Measurements from ENCODE around the gene TMEM219. TPM values are rescaled to one million over a fixed set of nuclear protein-coding genes. Genes with fewer than 3 reads are reported as not detected.
"Not testable (repeated sequence)": the region's sequence is repeated elsewhere in the genome, so short reads cannot be mapped to it uniquely, and the experiment has no call there.

TMEM219 gene
- total RNA-seq, 1 donor from 2014 or later = 72.2 TPM

- no peak for DNase-seq (ENCODE audit: low read depth in 2 of 2)
Observed at GRCh38 chr16:29950806-29951461, 10.9 kb upstream of the TMEM219 start.

- no peak for DNase-seq (ENCODE audit: low read depth in 2 of 2)
Observed at GRCh38 chr16:29951625-29952365, 10.1 kb upstream of the TMEM219 start.

- DNase-seq (ENCODE audit: low read depth in 2 of 2) = no peak
Observed at GRCh38 chr16:29958756-29959155, 3.1 kb upstream of the TMEM219 start.

GRCh38 chr16:29959293-29959692 lies 2.6 kb upstream of the TMEM219 start:
- no peak for DNase-seq (ENCODE audit: low read depth in 2 of 2)

DNA sequence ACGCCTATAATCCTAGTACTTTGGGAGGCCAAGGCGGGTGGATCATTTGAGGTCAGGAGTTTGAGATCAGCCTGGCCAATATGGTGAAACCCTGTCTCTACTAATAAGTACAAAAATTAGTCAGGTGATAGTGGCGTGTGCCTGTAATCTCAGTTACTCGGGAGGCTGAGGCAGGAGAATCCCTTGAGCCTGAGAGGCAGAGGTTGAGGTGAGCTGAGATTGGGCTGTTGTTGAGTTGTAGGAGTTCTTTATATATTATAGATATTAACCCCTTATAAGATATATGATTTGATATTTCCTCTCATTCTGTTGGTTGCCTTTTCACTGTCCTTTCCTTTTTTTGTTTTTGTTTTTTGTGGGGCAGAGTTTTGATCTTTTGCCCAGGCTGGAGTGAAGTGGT lies 2.1 kb upstream of the TMEM219 start:
- not testable (repeated sequence) for DNase-seq (ENCODE audit: low read depth in 2 of 2)

DNA sequence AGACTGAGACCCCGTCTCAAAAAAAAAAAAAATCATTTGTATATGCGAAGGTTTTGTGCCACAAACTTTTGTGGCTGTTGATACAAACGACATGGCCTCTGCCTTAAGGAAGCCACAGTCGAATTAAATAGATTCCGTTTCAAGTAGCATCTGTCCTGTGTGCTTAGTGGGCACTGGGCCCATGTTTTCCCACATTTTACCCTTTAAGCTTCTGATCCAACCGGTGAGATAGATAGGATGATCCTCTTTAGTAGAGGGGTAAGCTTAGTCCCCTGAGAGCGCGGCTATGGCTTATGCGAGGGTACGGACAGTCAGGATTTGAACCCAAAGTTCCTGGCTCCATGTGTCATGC lies 776 bp upstream of the TMEM219 start:
- no peak for DNase-seq (ENCODE audit: low read depth in 2 of 2)

DNA sequence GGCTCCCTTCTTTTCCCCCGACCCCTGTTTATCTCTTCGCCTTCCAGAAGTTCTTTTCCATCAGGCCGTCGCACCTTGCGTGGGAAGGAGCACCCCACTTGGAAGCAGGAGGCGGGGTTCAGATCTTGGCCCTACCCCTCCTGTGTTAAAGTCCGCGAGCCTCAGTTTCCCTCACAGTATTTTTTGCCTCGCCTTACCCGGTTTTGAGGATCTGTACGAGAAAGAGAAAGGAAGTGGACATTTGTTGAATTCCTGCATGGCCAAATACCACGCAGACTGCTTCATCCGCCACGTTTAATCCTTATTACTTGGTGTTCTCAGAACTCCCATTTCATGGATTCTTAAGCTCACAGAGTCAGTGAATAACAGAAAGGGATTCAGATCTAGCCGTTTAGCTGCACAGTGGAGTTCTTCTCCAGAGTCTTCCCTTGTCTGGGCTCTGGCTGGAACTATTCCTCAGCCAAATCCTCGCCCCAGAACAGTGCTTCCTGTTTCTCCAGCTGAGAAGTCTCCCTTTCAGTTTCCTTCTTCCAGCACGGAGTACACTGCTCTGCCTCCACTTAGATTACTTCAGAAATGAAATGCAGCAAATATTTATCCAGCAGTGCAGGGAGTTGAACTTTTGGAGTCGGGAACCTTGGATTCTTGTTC lies 590 bp downstream of the TMEM219 start:
- peak in 1 of 2 donors; percentile 66 for DNase-seq (ENCODE audit: low read depth in 2 of 2)

DNA sequence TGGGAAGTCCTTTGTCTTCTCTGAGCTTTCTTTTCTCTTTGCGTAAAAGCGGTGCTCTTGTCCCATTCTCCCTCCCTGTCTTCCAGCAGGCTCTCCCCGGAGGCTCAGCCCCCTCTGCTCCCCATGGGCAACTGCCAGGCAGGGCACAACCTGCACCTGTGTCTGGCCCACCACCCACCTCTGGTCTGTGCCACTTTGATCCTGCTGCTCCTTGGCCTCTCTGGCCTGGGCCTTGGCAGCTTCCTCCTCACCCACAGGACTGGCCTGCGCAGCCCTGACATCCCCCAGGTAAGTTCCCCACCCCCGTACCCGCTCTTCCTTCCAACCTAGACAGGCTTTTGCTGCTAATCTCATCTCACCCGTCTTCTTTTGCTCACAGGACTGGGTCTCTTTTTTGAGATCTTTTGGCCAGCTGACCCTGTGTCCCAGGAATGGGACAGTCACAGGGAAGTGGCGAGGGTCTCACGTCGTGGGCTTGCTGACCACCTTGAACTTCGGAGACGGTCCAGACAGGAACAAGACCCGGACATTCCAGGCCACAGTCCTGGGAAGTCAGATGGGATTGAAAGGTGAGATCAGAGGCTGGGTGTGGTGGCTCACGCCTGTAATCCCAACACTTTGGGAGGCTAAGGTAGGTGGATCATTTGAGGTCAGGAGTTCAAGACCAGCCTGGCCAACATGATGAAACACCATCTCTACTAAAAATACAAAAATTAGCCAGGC lies 1.3 kb downstream of the TMEM219 start:
- DNase-seq (ENCODE audit: low read depth in 2 of 2) = no peak

DNA sequence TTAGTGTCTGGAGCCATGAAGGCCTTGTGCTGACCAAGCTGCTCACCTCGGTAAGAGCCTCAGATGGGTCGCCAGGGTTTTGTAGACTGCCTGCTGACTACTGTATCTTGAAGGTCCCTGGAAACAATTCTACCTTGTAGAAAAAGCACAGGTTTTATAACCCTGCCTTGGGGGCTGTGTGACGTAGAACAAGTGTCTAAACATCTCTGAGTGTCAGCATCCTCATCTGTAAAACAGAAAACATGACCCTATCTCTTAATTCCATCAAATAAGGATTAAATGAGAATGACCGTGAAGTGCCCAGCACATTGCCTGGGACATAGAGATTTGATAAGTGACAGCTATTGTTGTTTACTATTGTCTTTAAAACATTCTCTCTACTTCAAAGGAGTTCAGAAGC lies 6.3 kb downstream of the TMEM219 start:
- no peak for DNase-seq (ENCODE audit: low read depth in 2 of 2)

GRCh38 chr16:29971304-29971703 lies 9.4 kb downstream of the TMEM219 start:
- no peak for DNase-seq (ENCODE audit: low read depth in 2 of 2)

GRCh38 chr16:29972500-29972899 lies 10.6 kb downstream of the TMEM219 start:
- DNase-seq (ENCODE audit: low read depth in 2 of 2) = no peak

DNA sequence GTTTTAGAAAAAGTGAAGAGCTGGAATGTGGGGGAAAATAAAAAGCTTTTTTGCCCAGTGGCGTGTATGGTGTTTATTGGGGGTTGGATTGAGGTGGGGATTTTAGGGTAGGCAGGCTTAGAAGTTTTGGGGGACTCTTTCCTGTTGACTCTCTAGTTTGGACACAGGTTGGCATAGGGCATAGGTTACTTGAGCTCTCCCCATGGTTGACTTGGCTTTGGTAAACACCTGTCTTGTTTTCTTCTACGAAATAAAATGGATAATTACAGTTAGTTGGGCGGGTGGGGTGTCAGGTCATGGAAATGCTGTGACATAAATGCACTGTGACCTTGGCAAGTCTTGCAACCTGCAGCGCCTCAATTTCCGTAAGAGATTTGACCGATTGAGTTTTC lies 11.1 kb downstream of the TMEM219 start:
- no peak for DNase-seq (ENCODE audit: low read depth in 2 of 2)

DNA sequence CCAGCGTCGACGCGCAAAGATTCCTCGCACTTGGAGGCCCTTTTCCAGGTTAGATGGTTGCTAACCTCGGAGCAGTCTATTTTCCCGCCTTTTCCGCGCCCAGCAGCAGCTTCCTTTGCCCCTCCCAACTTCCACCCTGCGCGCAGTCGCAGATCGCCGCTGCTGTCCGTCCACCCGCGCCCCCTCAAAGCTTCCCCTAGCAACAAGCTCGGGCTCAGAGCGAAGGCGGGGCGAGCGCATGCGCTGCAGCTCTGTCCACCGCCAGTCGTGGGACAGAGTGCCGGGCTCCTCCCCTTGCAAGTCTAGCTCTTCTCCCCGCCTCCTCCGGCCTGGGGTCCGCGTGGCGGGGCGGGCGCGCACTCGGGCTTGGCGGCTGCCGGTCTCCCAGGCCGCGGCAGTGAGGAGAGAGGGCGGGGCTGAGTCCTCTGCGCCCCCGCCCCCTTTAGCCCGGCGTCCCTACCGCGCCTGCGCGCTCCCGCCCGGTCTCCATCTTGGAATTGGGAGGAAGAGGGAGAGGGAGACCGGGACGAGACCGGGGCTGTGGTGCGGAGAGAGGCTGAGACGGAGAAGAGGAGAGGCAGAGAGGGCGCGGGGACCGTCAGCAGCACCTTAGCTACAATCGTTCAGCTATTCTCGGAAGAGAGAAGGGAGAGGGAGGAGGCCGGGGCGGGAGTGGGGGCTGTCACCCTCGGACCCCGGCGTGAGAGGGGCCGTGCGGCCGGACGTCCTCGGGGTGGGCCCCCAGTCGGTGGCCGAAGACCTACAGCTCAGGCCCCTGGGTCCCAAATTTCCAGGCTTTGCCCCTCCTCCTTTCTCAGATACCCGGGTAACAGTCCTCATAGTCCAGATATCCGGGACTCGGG lies 11.7 kb downstream of the TMEM219 start, which contains the start of gene TAOK2:
TSS of gene TAOK2 (plus strand) at position 485 of the 863 bp plus-strand sequence. CDS start 3,905 bp downstream, outside the sequence.
- peak; percentile 100 for DNase-seq (ENCODE audit: low read depth in 2 of 2)

GRCh38 chr16:29974291-29975133 lies 12.6 kb downstream of the TMEM219 start:
- peak; percentile 84 to 89 for DNase-seq (ENCODE audit: low read depth in 2 of 2)

DNA sequence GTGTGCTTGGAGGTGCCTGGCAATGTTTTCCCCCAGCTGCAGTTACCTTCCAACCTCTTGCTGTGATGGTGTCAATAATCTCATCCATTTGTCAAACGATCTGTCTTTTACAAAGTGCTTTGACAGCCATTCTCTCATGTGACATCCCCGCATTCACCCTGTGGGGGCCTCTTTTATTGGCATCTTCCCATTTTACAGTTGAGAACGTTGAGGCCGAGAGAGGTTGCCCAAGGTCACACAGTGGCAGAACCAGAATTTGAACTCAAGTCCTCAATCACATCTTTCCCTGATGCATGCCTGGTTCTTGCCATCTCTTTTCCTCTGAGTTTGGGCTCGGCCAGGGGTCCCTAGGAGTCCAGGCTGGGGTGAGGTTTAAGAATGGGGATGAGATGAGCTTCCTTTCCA lies 13.3 kb downstream of the TMEM219 start:
- no peak for DNase-seq (ENCODE audit: low read depth in 2 of 2)

- peak in 1 of 2 donors; percentile 53 for DNase-seq (ENCODE audit: low read depth in 2 of 2)
Observed at GRCh38 chr16:29975811-29976511, 14.1 kb downstream of the TMEM219 start.

- DNase-seq (ENCODE audit: low read depth in 2 of 2) = peak; percentile 62 to 74
Observed at GRCh38 chr16:29977063-29977825, 15.4 kb downstream of the TMEM219 start.

DNA sequence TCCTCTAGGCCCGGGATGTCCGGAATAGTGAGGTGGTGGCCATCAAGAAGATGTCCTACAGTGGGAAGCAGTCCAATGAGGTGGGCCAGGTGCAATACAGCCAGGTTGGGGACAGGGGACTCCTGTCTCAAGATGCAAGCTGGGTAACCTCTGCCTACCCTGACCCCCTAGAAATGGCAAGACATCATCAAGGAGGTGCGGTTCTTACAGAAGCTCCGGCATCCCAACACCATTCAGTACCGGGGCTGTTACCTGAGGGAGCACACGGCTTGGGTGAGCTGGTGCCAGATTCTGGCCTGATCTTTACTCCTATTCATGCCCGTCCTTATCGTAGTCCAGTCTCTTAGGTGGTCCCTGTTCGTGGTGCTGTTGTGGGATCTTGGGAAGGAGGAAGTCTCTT lies 16.2 kb downstream of the TMEM219 start:
- no peak for DNase-seq (ENCODE audit: low read depth in 2 of 2)
